HepG2 (cell line): ENCODE results near the gene EIF4G3. TPM values are rescaled to one million over a fixed set of nuclear protein-coding genes. Genes with fewer than 3 reads are reported as not detected.
A peak's percentile ranks its signal among the peaks of the same experiment; 100 is the strongest.

ENCODE experiments used
- CENPT ChIP-seq: sonication (generic); formaldehyde crosslinking; IDR thresholded peaks from 2 replicates; pipeline ENCODE4 v1.8.0; 2022; ENCODE audit warnings: low read depth, mild to moderate bottlenecking, moderate library complexity, missing genetic modification reagents
- E2F2 ChIP-seq: sonication (generic); formaldehyde crosslinking; IDR thresholded peaks from 2 replicates; pipeline ENCODE4 v1.4.0; 2020; ENCODE audit warnings: missing genetic modification reagents, borderline replicate concordance
- EP300 ChIP-seq, 3 experiments: sonication (generic) in 1 of 3; formaldehyde crosslinking in 1 of 3; IDR thresholded peaks; 2 replicates each; pipeline versions ENCODE4 v1.5.1 to v1.6.1; 2011 to 2020; ENCODE audit warnings: low read depth in 2 of 3, low read length in 2 of 3, borderline replicate concordance in 1 of 3, improper control_type of control experiment in 1 of 3, mild to moderate bottlenecking in 1 of 3, missing genetic modification reagents in 1 of 3, moderate library complexity in 1 of 3
- FOXK1 ChIP-seq: sonication (generic); formaldehyde crosslinking; IDR thresholded peaks from 2 replicates; pipeline ENCODE4 v1.4.0; 2020; ENCODE audit warnings: low read depth, missing genetic modification reagents, borderline replicate concordance
- HIC2 ChIP-seq: sonication (generic); formaldehyde crosslinking; IDR thresholded peaks from 2 replicates; pipeline ENCODE4 v1.9.0; 2022; ENCODE audit warnings: low read depth, missing genetic modification reagents
- HOXD1 ChIP-seq: sonication (generic); formaldehyde crosslinking; IDR thresholded peaks from 2 replicates; pipeline ENCODE4 v1.5.0; 2020; ENCODE audit warnings: missing genetic modification reagents
- IRX3 ChIP-seq: sonication (generic); formaldehyde crosslinking; IDR thresholded peaks from 2 replicates; pipeline ENCODE4 v1.8.1; 2023; ENCODE audit warnings: mild to moderate bottlenecking, low read depth, missing genetic modification reagents, borderline replicate concordance
- KDM6A ChIP-seq: IDR thresholded peaks from 2 replicates; pipeline ENCODE4 v1.6.1; 2016; ENCODE audit warnings: low read depth
- MIER3 ChIP-seq: IDR thresholded peaks from 2 replicates; pipeline ENCODE4 v1.6.1; 2016; ENCODE audit warnings: missing compliant biosample characterization, borderline replicate concordance
- MYNN ChIP-seq: sonication (generic); formaldehyde crosslinking; IDR thresholded peaks from 2 replicates; pipeline ENCODE4 v1.4.0; 2020; ENCODE audit warnings: mild to moderate bottlenecking, low read depth, missing genetic modification reagents
- NONO ChIP-seq, 2 experiments: fragments of 450-650 bp in 1 of 2; sonication (generic) in 1 of 2; formaldehyde crosslinking in 1 of 2; IDR thresholded peaks in 1 of 2; conservative IDR thresholded peaks in 1 of 2; 2 replicates each; pipeline versions ENCODE4 v1.6.1 to v1.8.0; 2017 to 2022; ENCODE audit warnings: mild to moderate bottlenecking in 1 of 2, missing genetic modification reagents in 1 of 2, moderate library complexity in 1 of 2
- PHF20 ChIP-seq: sonication (generic); formaldehyde crosslinking; IDR thresholded peaks from 2 replicates; pipeline ENCODE4 v1.5.0; 2020; ENCODE audit warnings: mild to moderate bottlenecking, missing genetic modification reagents
- ZNF318 ChIP-seq: sonication (generic); formaldehyde crosslinking; IDR thresholded peaks from 2 replicates; pipeline ENCODE4 v1.4.0; 2020; ENCODE audit warnings: mild to moderate bottlenecking, missing genetic modification reagents
- ZSCAN5A ChIP-seq: sonication (generic); formaldehyde crosslinking; IDR thresholded peaks from 2 replicates; pipeline ENCODE4 v1.8.0; 2022; ENCODE audit warnings: mild to moderate bottlenecking, missing genetic modification reagents, borderline replicate concordance
- polyA plus RNA-seq, 8 experiments: library from polyadenylated mRNA; depleted of rRNA in 3 of 8; stranded (reverse) in 7 of 8; unstranded in 1 of 8; fragments of >200 nt; fragmentation: Illumina TruSeq in 4 of 8; extraction: Trizol in 4 of 8; gene quantifications; 2 replicates each; pipeline versions ENCODE4 v1.2.1 to v1.2.3, GENCODE V29; 2011 to 2016; ENCODE audit warnings: low read depth in 4 of 8, missing spikeins in 1 of 8, mixed read lengths in 1 of 8; ENCODE audit not compliant: insufficient read depth in 1 of 8
- total RNA-seq, 5 experiments: library from RNA; depleted of rRNA; stranded (reverse); fragments of >200 nt; fragmentation: Illumina TruSeq; extraction: Trizol; gene quantifications; 2 replicates each; pipeline ENCODE4 v1.2.3, GENCODE V29; 2016; ENCODE audit warnings: low read depth in 1 of 5

Gene EIF4G3
- total and polyA plus RNA-seq, 2 of the 13 experiments (the other 11 are each of a cell fraction or from before 2014, with no cell fraction given) = 22.2 to 27.6 TPM

GRCh38 chr1:20786253-20787028, 390.3 kb downstream of the EIF4G3 start (continued):
- TF ChIP-seq ZNF318 (CRISPR knock-in tag) (no peak), PHF20 (CRISPR knock-in tag) (peak; percentile 61; the same call in 1 of the 2 replicates), MIER3 (CRISPR knock-in tag) (no peak), HIC2 (CRISPR knock-in tag) (no peak), HOXD1 (CRISPR knock-in tag) (peak; percentile 58; the same call in 1 of the 2 replicates), EP300 (IDR thresholded peaks at IDR 0.05; ENCODE audit: low read depth in 2 of 2, low read length in 2 of 2) (no peak), EP300 (CRISPR knock-in tag; IDR thresholded peaks at IDR 0.05; ENCODE audit: borderline replicate concordance) (no peak), MYNN (CRISPR knock-in tag) (no peak), E2F2 (CRISPR knock-in tag) (0 out of 2 replicates have a peak, but pooled peaks have one; percentile 29), ZSCAN5A (CRISPR knock-in tag) (no peak), NONO (IDR thresholded peaks at IDR 0.05) (no peak), NONO (CRISPR knock-in tag; conservative IDR thresholded peaks at IDR 0.05) (peak; percentile 55; the same call in 1 of the 2 replicates), KDM6A (CRISPR knock-in tag) (no peak; the same call in 1 of the 2 replicates), IRX3 (CRISPR knock-in tag) (peak; percentile 73; the same call in 1 of the 2 replicates), CENPT (peak; percentile 57; the same call in 1 of the 2 replicates), FOXK1 (CRISPR knock-in tag) (peak; percentile 68; the same call in 1 of the 2 replicates)
